Measurements from ENCODE around the gene CTLA4.
"Not testable (repeated sequence)": the region's sequence is repeated elsewhere in the genome, so short reads cannot be mapped to it uniquely, and the experiment has no call there.

CTLA4 gene

GRCh38 chr2:203857656-203858055 lies 9.9 kb upstream of the CTLA4 start:
- DNase-seq (ENCODE audit: low spot score) = no peak

GRCh38 chr2:203858176-203858575 lies 9.4 kb upstream of the CTLA4 start:
- DNase-seq (ENCODE audit: low spot score) = no peak

- DNase-seq (ENCODE audit: low spot score) = no peak
Observed at GRCh38 chr2:203859030-203859789, 8.4 kb upstream of the CTLA4 start.

GRCh38 chr2:203861197-203861596 lies 6.4 kb upstream of the CTLA4 start:
- DNase-seq (ENCODE audit: low spot score) = no peak

- no peak for DNase-seq (ENCODE audit: low spot score)
Observed at GRCh38 chr2:203861607-203862006, 6.0 kb upstream of the CTLA4 start.

- no peak for DNase-seq (ENCODE audit: low spot score)
Observed at GRCh38 chr2:203869223-203870042, 1.9 kb downstream of the CTLA4 start.

GRCh38 chr2:203870481-203870880 lies 2.9 kb downstream of the CTLA4 start:
- no peak for DNase-seq (ENCODE audit: low spot score)

- DNase-seq (ENCODE audit: low spot score) = no peak
Observed at GRCh38 chr2:203870941-203871340, 3.4 kb downstream of the CTLA4 start.

- DNase-seq (ENCODE audit: low spot score) = no peak
Observed at GRCh38 chr2:203871371-203871983, 3.9 kb downstream of the CTLA4 start.

- DNase-seq (ENCODE audit: low spot score) = no peak
Observed at GRCh38 chr2:203873461-203873860, 5.9 kb downstream of the CTLA4 start.

GRCh38 chr2:203873921-203874631 lies 6.5 kb downstream of the CTLA4 start:
- no peak for DNase-seq (ENCODE audit: low spot score)

GRCh38 chr2:203875471-203875870 lies 7.9 kb downstream of the CTLA4 start:
- no peak for DNase-seq (ENCODE audit: low spot score)

GRCh38 chr2:203876328-203876727 lies 8.8 kb downstream of the CTLA4 start:
- DNase-seq (ENCODE audit: low spot score) = no peak

GRCh38 chr2:203878063-203878462 lies 10.5 kb downstream of the CTLA4 start:
- DNase-seq (ENCODE audit: low spot score) = no peak

GRCh38 chr2:203880557-203881125 lies 13.1 kb downstream of the CTLA4 start:
- no peak for DNase-seq (ENCODE audit: low spot score)

GRCh38 chr2:203881185-203881584 lies 13.6 kb downstream of the CTLA4 start:
- DNase-seq (ENCODE audit: low spot score) = not testable (repeated sequence)

GRCh38 chr2:203882551-203882950 lies 15.0 kb downstream of the CTLA4 start:
- no peak for DNase-seq (ENCODE audit: low spot score)

- DNase-seq (ENCODE audit: low spot score) = no peak
Observed at GRCh38 chr2:203886661-203887151, 19.1 kb downstream of the CTLA4 start.

GRCh38 chr2:203887677-203888076 lies 20.1 kb downstream of the CTLA4 start:
- no peak for DNase-seq (ENCODE audit: low spot score)

- no peak for DNase-seq (ENCODE audit: low spot score)
Observed at GRCh38 chr2:203889542-203889941, 22.0 kb downstream of the CTLA4 start.

GRCh38 chr2:203889944-203890343 lies 22.4 kb downstream of the CTLA4 start:
- no peak for DNase-seq (ENCODE audit: low spot score)

- DNase-seq (ENCODE audit: low spot score) = no peak
Observed at GRCh38 chr2:203890733-203891132, 23.2 kb downstream of the CTLA4 start.
